WERI-Rb-1 (cell line): ENCODE measurements around the gene DLST.
A peak's percentile ranks its signal among the peaks of the same experiment; 100 is the strongest.

Experiments used
- DNase-seq: peaks from one replicate; pipeline ENCODE4 v3.0.0-alpha.2; 2020
- H3K27ac ChIP-seq: fragments of 250-450 bp; sonication (Bioruptor Pico); 2 replicates; pipeline ENCODE4 v1.5.1; 2020; ENCODE audit warnings: mild to moderate bottlenecking, moderate library complexity
- H3K27me3 ChIP-seq: fragments of 250-450 bp; sonication (Bioruptor Pico); 2 replicates; pipeline ENCODE4 v1.5.1; 2021; ENCODE audit warnings: mild to moderate bottlenecking, low read depth, moderate library complexity; ENCODE audit not compliant: insufficient read depth, severe bottlenecking
- H3K36me3 ChIP-seq: fragments of 250-450 bp; sonication (Bioruptor Pico); 2 replicates; pipeline ENCODE4 v1.5.1; 2020; ENCODE audit warnings: mild to moderate bottlenecking, moderate library complexity
- H3K4me3 ChIP-seq: 2 replicates; pipeline ENCODE4 v1.5.1; 2011; ENCODE audit warnings: low read depth, mild to moderate bottlenecking, control low read depth, low read length
- H3K9me3 ChIP-seq: fragments of 250-450 bp; sonication (Bioruptor Pico); 2 replicates; pipeline ENCODE4 v1.5.1; 2021; ENCODE audit warnings: mild to moderate bottlenecking, moderate library complexity; ENCODE audit not compliant: severe bottlenecking
- CTCF ChIP-seq: IDR thresholded peaks from 2 replicates; pipeline ENCODE4 v1.5.1; 2011; ENCODE audit warnings: low read depth, mild to moderate bottlenecking, control low read depth, inconsistent platforms, low read length

Gene DLST

GRCh38 chr14:74902941-74903705 is 21.4 kb downstream of the DLST start:
- H3K4me3 ChIP-seq, result no peak overlapping the region
- no peak overlapping the region for H3K27ac ChIP-seq
- no peak for DNase-seq
- H3K27me3 ChIP-seq, result no peaks in the 10 kb centered on the region
- no peaks in the 10 kb centered on the region for H3K9me3 ChIP-seq
- TF ChIP-seq CTCF, result no peak
- H3K36me3 ChIP-seq, result peaks cover 46% of the 10 kb centered on the region

- no peak for TF ChIP-seq CTCF
- peaks cover 29% of the 10 kb centered on the region for H3K36me3 ChIP-seq
- H3K27ac ChIP-seq, result no peak overlapping the region; the same call in 1 of the 2 replicates
- no peaks in the 10 kb centered on the region for H3K27me3 ChIP-seq
- H3K4me3 ChIP-seq, result no peak overlapping the region
- DNase-seq, result no peak
- H3K9me3 ChIP-seq, result no peaks in the 10 kb centered on the region
Measured at GRCh38 chr14:74904635-74905503, 23.2 kb downstream of the DLST start.

GRCh38 chr14:74905595-74906142 is 24.0 kb downstream of the DLST start:
- Histone ChIP-seq H3K36me3 (peaks cover 21% of the 10 kb centered on the region), H3K27me3 (no peaks in the 10 kb centered on the region), H3K9me3 (no peaks in the 10 kb centered on the region), H3K4me3 (no peak overlapping the region), H3K27ac (peak overlapping the region; percentile 40)
- DNase-seq, result peak; percentile 82
- TF ChIP-seq CTCF, result peak; percentile 94

- Histone ChIP-seq H3K4me3 (no peak overlapping the region), H3K36me3 (peaks cover 10% of the 10 kb centered on the region), H3K27ac (peak overlapping the region; percentile 31; the same call in 1 of the 2 replicates), H3K9me3 (no peaks in the 10 kb centered on the region), H3K27me3 (no peaks in the 10 kb centered on the region)
- no peak for DNase-seq
- TF ChIP-seq CTCF, result peak; percentile 59
Measured at GRCh38 chr14:74906925-74907521, 25.3 kb downstream of the DLST start.

- H3K36me3 ChIP-seq, result peaks cover 6% of the 10 kb centered on the region
- no peak overlapping the region for H3K4me3 ChIP-seq
- DNase-seq, result no peak
- H3K9me3 ChIP-seq, result no peaks in the 10 kb centered on the region
- no peak for TF ChIP-seq CTCF
- H3K27me3 ChIP-seq, result no peaks in the 10 kb centered on the region
- H3K27ac ChIP-seq, result no peak overlapping the region
Measured at GRCh38 chr14:74907744-74908143, 26.0 kb downstream of the DLST start.
